Transverse colon (tissue), 4 donors: ENCODE measurements around the gene THADA. TPM values are rescaled to one million over a fixed set of nuclear protein-coding genes. Genes with fewer than 3 reads are reported as not detected.

ENCODE experiments used
- DNase-seq: peaks from one replicate; pipeline ENCODE4 v3.0.0-alpha.2; 2019
- H3K27ac ChIP-seq, 4 donors: fragments of 200-600 bp; sonication (generic); 2 replicates each; pipeline ENCODE4 v1.5.1; 2016 to 2018; ENCODE audit warnings: inconsistent platforms in 4 of 4
- H3K27me3 ChIP-seq: fragments of 200-600 bp; sonication (generic); 2 replicates; pipeline ENCODE4 v1.5.1; 2017; ENCODE audit warnings: inconsistent platforms
- H3K36me3 ChIP-seq, 4 donors: fragments of 200-600 bp; sonication (generic); 2 replicates each; pipeline ENCODE4 v1.5.1; 2017 to 2019; ENCODE audit warnings: inconsistent platforms in 4 of 4
- H3K4me1 ChIP-seq, 4 donors: fragments of 200-600 bp; sonication (generic); 2 replicates each; pipeline ENCODE4 v1.5.1; 2017 to 2020; ENCODE audit warnings: inconsistent platforms in 4 of 4
- H3K4me3 ChIP-seq, 4 donors: fragments of 200-600 bp; sonication (generic); 1 replicate in 1 of 4; 2 replicates in 3 of 4; pipeline versions ENCODE4 v1.5.1 to v1.6.1; 2017 to 2019; ENCODE audit warnings: inconsistent platforms in 4 of 4
- H3K9me3 ChIP-seq, 2 donors: fragments of 200-600 bp; sonication (generic); 2 replicates each; pipeline ENCODE4 v1.5.1; 2017 to 2019; ENCODE audit warnings: inconsistent platforms in 2 of 2
- CTCF ChIP-seq, 5 experiments: fragments of 200-600 bp in 3 of 5; fragments of 450-650 bp in 2 of 5; sonication (generic) in 3 of 5; IDR thresholded peaks; 1 replicate in 2 of 5; 2 replicates in 3 of 5; pipeline ENCODE4 v1.5.1; 2016 to 2017; ENCODE audit warnings: antibody characterized with exemption in 5 of 5, inconsistent platforms in 3 of 5, mild to moderate bottlenecking in 2 of 5, moderate library complexity in 1 of 5
- EP300 ChIP-seq: sonication (generic); formaldehyde crosslinking; IDR thresholded peaks from one replicate; pipeline ENCODE4 v1.6.1; 2017; ENCODE audit warnings: antibody characterized with exemption, low read depth
- POLR2A ChIP-seq: fragments of 450-650 bp; IDR thresholded peaks from one replicate; pipeline ENCODE4 v1.6.1; 2016; ENCODE audit warnings: antibody characterized with exemption, mild to moderate bottlenecking, moderate library complexity
- POLR2AphosphoS5 ChIP-seq, 3 donors: sonication (generic); formaldehyde crosslinking; IDR thresholded peaks; one replicate each; pipeline ENCODE4 v1.6.1; 2016; ENCODE audit warnings: antibody characterized with exemption in 3 of 3
- WGBS, 2 donors: methylation state at CpG; one replicate each; pipeline ENCODE4 v1.1.5; 2018; ENCODE audit warnings: low coverage in 1 of 2; 5-methylcytosine and 5-hydroxymethylcytosine counted together
- in situ Hi-C, 4 donors: fragments of 200-750 bp; cut with MboI; loops; one replicate each; pipeline versions ENCODE4 v1.15.0 to v1.15.1; 2017; ENCODE audit warnings: low sequenced_read_pairs in 3 of 4, low pct_ligation_motif_present in 1 of 4, low pct_unique_long_range_greater_than_20kb in 1 of 4
- intact Hi-C: fragments of 100-400 bp; cut with DNase I; formaldehyde crosslinking; loops from one replicate; pipeline ENCODE4 v1.15.1; 2023; ENCODE audit warnings: low total_unique reads
- total RNA-seq, 4 donors: library from RNA; depleted of rRNA; stranded (reverse); fragments of >200 nt; gene quantifications; one replicate each; pipeline ENCODE4 v1.1.0, GENCODE V29; 2016

Gene THADA
- total RNA-seq, 4 donors from 2014 or later = 21.7 to 78.6 (median 28.1) TPM

DNA sequence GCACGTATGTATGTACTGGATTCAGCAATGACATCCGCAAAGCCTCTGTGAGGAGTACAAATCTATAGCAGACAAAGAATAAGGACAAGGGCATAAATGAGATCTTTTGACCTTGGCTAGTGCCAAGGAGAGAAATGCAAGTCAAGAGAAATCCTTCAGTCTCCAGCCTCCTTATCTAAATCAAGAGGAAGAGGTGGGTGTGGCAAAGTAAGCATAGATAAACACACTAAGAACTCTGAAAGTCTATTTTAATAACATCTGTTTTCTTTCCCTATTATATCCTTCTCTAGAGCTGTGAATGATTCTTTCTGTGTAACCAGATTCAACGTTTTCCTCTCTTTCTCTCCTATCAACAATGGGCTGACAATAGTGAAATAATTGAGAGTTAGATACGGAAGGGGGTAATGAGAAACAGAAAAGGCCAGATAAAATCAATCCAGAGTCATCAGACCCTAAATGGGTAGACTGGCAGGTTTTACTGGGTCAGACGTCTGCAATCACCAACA is 250.9 kb downstream of the THADA start:
- Histone ChIP-seq H3K27ac (peak overlapping the region; percentile 74 to 84 (median 84)), H3K9me3 (no peaks in the 10 kb centered on the region), H3K36me3 (no peaks in the 10 kb centered on the region), H3K4me1 (peaks cover 35 to 84% (median 54%) of the 10 kb centered on the region in 4 donors), H3K27me3 (no peaks in the 10 kb centered on the region), H3K4me3 (no peak overlapping the region)
- TF ChIP-seq POLR2AphosphoS5 (IDR thresholded peaks at IDR 0.05) = no peak
- TF ChIP-seq EP300 = no peak
- no peak for TF ChIP-seq CTCF (IDR thresholded peaks at IDR 0.05)
- TF ChIP-seq POLR2A = no peak
- in situ Hi-C loops = no loop called here
- intact Hi-C loops = loop anchor here (10.0 kb wide), 2 partner anchors 60 to 120 kb away; partner anchors contain the start of gene ZFP36L2
- DNase-seq = no peak
- 38 to 52% methylated on average over 5 of the region's 5 CpGs for WGBS, 2 donors

- intact Hi-C loops = loop anchor here (10.0 kb wide), 2 partner anchors 61 to 119 kb away; partner anchors contain the start of gene ZFP36L2
- no peaks in the 10 kb centered on the region for H3K27me3 ChIP-seq
- TF ChIP-seq POLR2AphosphoS5 (IDR thresholded peaks at IDR 0.05) = peak in 2 of 3 donors; percentile 24 to 58
- no peak for TF ChIP-seq CTCF (IDR thresholded peaks at IDR 0.05)
- no peak for TF ChIP-seq POLR2A
- no peak for TF ChIP-seq EP300
- in situ Hi-C loops = no loop called here
- no peaks in the 10 kb centered on the region for H3K36me3 ChIP-seq
- 35 to 50% methylated on average over 2 to 5 of the region's 5 CpGs for WGBS, 2 donors
- H3K4me3 ChIP-seq = no peak overlapping the region
- H3K4me1 ChIP-seq = peaks cover 30 to 72% (median 47%) of the 10 kb centered on the region in 4 donors
- DNase-seq = peak; percentile 70
- no peaks in the 10 kb centered on the region for H3K9me3 ChIP-seq
- H3K27ac ChIP-seq = peak overlapping the region; percentile 74 to 84 (median 84)
Observed at GRCh38 chr2:43343573-43344304, 252.1 kb downstream of the THADA start.

- H3K27ac ChIP-seq = peak overlapping the region; percentile 74 to 84 (median 79)
- no peaks in the 10 kb centered on the region for H3K9me3 ChIP-seq
- in situ Hi-C loops (no loop called here), intact Hi-C loops (loop anchor here (10.0 kb wide), 2 partner anchors 63 to 117 kb away; partner anchors contain the start of gene ZFP36L2)
- no peak for TF ChIP-seq POLR2AphosphoS5 (IDR thresholded peaks at IDR 0.05)
- TF ChIP-seq POLR2A = no peak
- TF ChIP-seq CTCF (IDR thresholded peaks at IDR 0.05) = no peak
- peaks cover 30 to 65% (median 40%) of the 10 kb centered on the region in 4 donors for H3K4me1 ChIP-seq
- H3K27me3 ChIP-seq = no peaks in the 10 kb centered on the region
- 82 to 86% methylated on average over 5 to 13 of the region's 13 CpGs for WGBS, 2 donors
- no peaks in the 10 kb centered on the region for H3K36me3 ChIP-seq
- no peak for DNase-seq
- no peak overlapping the region for H3K4me3 ChIP-seq
Observed at GRCh38 chr2:43341959-43342757, 253.7 kb downstream of the THADA start.

- Histone ChIP-seq H3K4me3 (no peak overlapping the region), H3K9me3 (no peaks in the 10 kb centered on the region), H3K36me3 (no peaks in the 10 kb centered on the region), H3K27me3 (no peaks in the 10 kb centered on the region), H3K4me1 (peaks cover 30 to 63% (median 42%) of the 10 kb centered on the region in 4 donors), H3K27ac (peak overlapping the region; percentile 74 to 84 (median 79))
- TF ChIP-seq EP300 (no peak), POLR2AphosphoS5 (IDR thresholded peaks at IDR 0.05) (peak in 1 of 3 donors; percentile 23)
- no peak for DNase-seq
- intact Hi-C loops = loop anchor here (10.0 kb wide), 2 partner anchors 64 to 116 kb away; partner anchors contain the start of gene ZFP36L2
- WGBS, 2 donors = 55 to 84% methylated on average over 1 of the region's 1 CpG
- in situ Hi-C loops = no loop called here
Observed at GRCh38 chr2:43340945-43341356, 254.9 kb downstream of the THADA start.
